Kidney (tissue), 14 donors: Measurements from ENCODE around the gene FRMD1. TPM values are rescaled to one million over a fixed set of nuclear protein-coding genes. Genes with fewer than 3 reads are reported as not detected.
A peak's percentile ranks its signal among the peaks of the same experiment; 100 is the strongest.

Source experiments
- DNase-seq, 5 donors: peaks; one replicate each; pipeline ENCODE4 v3.0.0-alpha.2; 2013 to 2020
- FAIRE-seq: peaks from 2 replicates; lab custom pipeline; 2012; peaks lifted over from hg19 to GRCh38; lab: Jason Lieb, UNC
- H3K27ac ChIP-seq, 2 donors: one replicate each; pipeline ENCODE4 v1.7.0; 2013; ENCODE audit warnings: low read depth in 2 of 2, low read length in 2 of 2, inconsistent platforms in 1 of 2
- H3K27me3 ChIP-seq: one replicate; pipeline ENCODE4 v1.7.1; 2013; ENCODE audit warnings: low read length, inconsistent platforms; ENCODE audit not compliant: control insufficient read depth, insufficient read depth
- H3K36me3 ChIP-seq, 3 donors: one replicate each; pipeline versions ENCODE4 v1.7.0 to v1.7.1; 2013; ENCODE audit warnings: low read length in 3 of 3, control low read depth in 1 of 3, inconsistent platforms in 1 of 3; ENCODE audit not compliant: insufficient read depth in 3 of 3, control insufficient read depth in 2 of 3
- H3K4me1 ChIP-seq, 3 donors: one replicate each; pipeline versions ENCODE4 v1.7.0 to v1.7.1; 2013; ENCODE audit warnings: low read length in 3 of 3, inconsistent platforms in 1 of 3, low read depth in 1 of 3; ENCODE audit not compliant: control insufficient read depth in 2 of 3, insufficient read depth in 2 of 3
- H3K4me3 ChIP-seq, 3 donors: one replicate each; pipeline versions ENCODE4 v1.7.0 to v1.8.1; 2013; ENCODE audit warnings: low read length in 3 of 3, control low read depth in 1 of 3, inconsistent platforms in 1 of 3
- H3K9ac ChIP-seq, 3 donors: one replicate each; pipeline versions ENCODE4 v1.7.0 to v1.7.1; 2013; ENCODE audit warnings: low read length in 3 of 3, control low read depth in 1 of 3, inconsistent platforms in 1 of 3
- H3K9me3 ChIP-seq, 3 donors: one replicate each; pipeline versions ENCODE4 v1.7.0 to v1.7.1; 2013; ENCODE audit warnings: low read length in 3 of 3, control low read depth in 1 of 3, inconsistent platforms in 1 of 3; ENCODE audit not compliant: control insufficient read depth in 2 of 3, insufficient read depth in 1 of 3
- CTCF ChIP-seq: IDR thresholded peaks from 3 replicates; pipeline ENCODE4 v1.5.1; 2012; ENCODE audit warnings: mild to moderate bottlenecking, moderate library complexity, borderline replicate concordance; ENCODE audit not compliant: insufficient read depth; ENCODE audit errors: extremely low read depth
- intact Hi-C: fragments of 100-400 bp; cut with DNase I; formaldehyde crosslinking; loops from one replicate; pipeline ENCODE4 v1.11.1; 2022
- polyA plus RNA-seq: library from polyadenylated mRNA; stranded (reverse); fragments of 350-450 nt; fragmentation: Illumina TruSeq; extraction: RNeasy Lipid Tissue Mini Kit (QIAGEN cat#74804); gene quantifications from one replicate; pipeline ENCODE4 v1.2.3, GENCODE V29; 2014; ENCODE audit warnings: low read depth, low replicate concordance; ENCODE audit not compliant: insufficient read depth
- total RNA-seq: library from RNA; stranded (reverse); fragmentation: NEBNext Ultra II Directional; extraction: Animal tissue kit (Norgen Biotek cat#: 25700); gene quantifications from one replicate; pipeline ENCODE4 v1.2.1, GENCODE V29; 2021
- donor health status: control.
- donor health status: control.
- donor health status: control.
- donor health status: control.
- donor health status: control.
- donor health status: DM: yes; HTN: yes; CAD: no.
- donor health status: Normal renal cell carcinoma (clear cell type).

The FRMD1 gene
- total and polyA plus RNA-seq, 2 donors from 2014 or later = 1.1 to 7.5 TPM

GRCh38 chr6:168075216-168075615, 3.8 kb downstream of the FRMD1 start:
- Histone ChIP-seq H3K27me3 (peaks cover 2% of the 10 kb centered on the region), H3K4me3 (no peak overlapping the region), H3K27ac (no peak overlapping the region), H3K36me3 (peaks cover 6 to 10% (median 7%) of the 10 kb centered on the region in 3 donors), H3K4me1 (peaks cover 0 to 11% (median 6%) of the 10 kb centered on the region in 3 donors), H3K9ac (no peak overlapping the region), H3K9me3 (peaks cover 0 to 3% (median 0%) of the 10 kb centered on the region in 3 donors)
- intact Hi-C loops = no loop called here
- no peak for FAIRE-seq
- TF ChIP-seq CTCF = no peak
- DNase-seq = no peak

GRCh38 chr6:168073937-168074730, 4.9 kb downstream of the FRMD1 start:
- H3K4me1 ChIP-seq = peaks cover 0 to 6% (median 0%) of the 10 kb centered on the region in 3 donors
- peaks cover 6 to 10% (median 7%) of the 10 kb centered on the region in 3 donors for H3K36me3 ChIP-seq
- TF ChIP-seq CTCF = no peak
- FAIRE-seq = no peak
- intact Hi-C loops = no loop called here
- no peak for DNase-seq
- no peak overlapping the region for H3K9ac ChIP-seq
- H3K27me3 ChIP-seq = peaks cover 2% of the 10 kb centered on the region
- no peak overlapping the region for H3K27ac ChIP-seq
- peaks cover 0 to 3% (median 0%) of the 10 kb centered on the region in 3 donors for H3K9me3 ChIP-seq
- no peak overlapping the region for H3K4me3 ChIP-seq

- Histone ChIP-seq H3K4me3 (no peak overlapping the region), H3K4me1 (peaks cover 0 to 4% (median 0%) of the 10 kb centered on the region in 3 donors), H3K9me3 (peaks cover 0 to 3% (median 0%) of the 10 kb centered on the region in 3 donors), H3K27ac (no peak overlapping the region), H3K27me3 (peaks cover 2% of the 10 kb centered on the region), H3K36me3 (peaks cover 6 to 10% (median 7%) of the 10 kb centered on the region in 3 donors), H3K9ac (no peak overlapping the region)
- no peak for FAIRE-seq
- intact Hi-C loops = no loop called here
- TF ChIP-seq CTCF = no peak
- peak in 1 of 5 donors; percentile 43 for DNase-seq
These were observed 6.3 kb downstream of the FRMD1 start for GRCh38 chr6:168072730-168073129.
